Measurements from ENCODE around the gene RSBN1. TPM values are rescaled to one million over a fixed set of nuclear protein-coding genes. Genes with fewer than 3 reads are reported as not detected.
"Not testable (repeated sequence)": the region's sequence is repeated elsewhere in the genome, so short reads cannot be mapped to it uniquely, and the experiment has no call there.

The RSBN1 gene
- polyA plus RNA-seq, 1 donor = 14.1 TPM

DNA sequence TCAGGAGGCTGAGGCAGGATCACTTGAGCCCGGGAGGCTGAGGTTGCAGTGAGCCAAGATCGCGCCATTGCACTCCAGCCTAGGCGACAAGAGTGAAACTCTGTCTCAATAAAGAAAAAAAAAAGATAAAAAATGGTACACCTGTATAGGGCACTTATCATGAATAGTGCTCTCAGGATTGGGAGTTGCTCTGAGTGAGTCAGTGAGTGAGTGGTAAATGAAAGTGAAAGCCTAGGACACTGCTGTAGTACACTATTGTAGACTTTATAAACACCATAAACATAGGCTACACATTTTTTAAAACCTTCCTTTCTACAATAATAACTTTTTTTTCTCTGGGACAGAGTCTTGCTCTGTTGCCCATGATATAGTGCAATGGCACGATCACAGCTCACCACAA lies 69.8 kb downstream of the RSBN1 start:
- no peak for DNase-seq

DNA sequence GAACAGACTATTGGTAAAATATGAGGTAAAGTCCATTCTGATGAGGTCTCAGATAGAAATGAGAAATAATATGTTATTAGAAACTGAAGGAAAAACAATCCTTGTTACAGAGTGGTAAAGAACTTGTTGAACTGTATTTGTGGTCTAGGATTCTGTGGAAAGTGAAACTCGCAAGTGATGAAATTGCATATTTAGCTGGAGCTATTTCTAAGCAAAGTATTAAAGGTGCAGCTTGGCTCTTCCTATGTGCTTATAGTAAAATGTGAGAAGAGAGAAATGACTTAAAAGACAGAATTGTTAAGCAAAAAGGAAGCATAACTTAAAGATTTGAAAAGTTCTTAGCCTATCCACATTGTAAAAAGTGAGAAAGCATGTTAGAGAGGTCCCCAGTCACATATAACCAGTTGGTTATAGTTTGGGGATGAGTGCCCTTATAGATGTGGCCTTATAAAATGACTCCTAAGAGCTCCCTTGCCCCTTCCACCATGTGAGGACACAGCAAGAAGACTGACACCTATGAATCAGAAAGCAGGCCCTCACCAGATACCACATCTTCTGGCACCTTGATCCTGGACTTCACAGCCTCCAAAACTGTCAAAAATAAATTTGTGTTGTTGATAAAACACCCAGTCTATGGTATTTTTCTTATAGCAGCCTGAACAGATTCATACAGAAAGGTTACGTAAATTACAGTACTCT lies 77.8 kb downstream of the RSBN1 start:
- DNase-seq = no peak

DNA sequence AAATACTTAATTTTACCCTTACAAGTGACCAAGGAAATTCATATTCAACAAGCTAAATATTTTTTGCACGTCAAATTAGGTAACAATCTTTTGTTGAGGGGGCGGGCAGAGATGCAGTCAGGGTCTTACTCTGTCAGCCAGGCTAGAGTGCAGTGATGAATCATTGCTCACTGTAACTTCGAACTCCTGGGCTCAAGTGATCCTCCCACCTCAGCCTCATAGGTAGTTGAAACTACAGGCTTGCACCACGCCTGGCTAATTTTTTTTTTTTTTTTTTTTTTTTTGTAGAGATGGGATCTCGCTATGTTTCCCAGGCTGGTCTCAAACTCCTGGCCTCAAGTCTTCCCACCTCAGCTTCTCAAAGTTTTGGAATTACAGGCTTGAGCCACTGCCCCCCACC lies 79.5 kb downstream of the RSBN1 start:
- no peak for DNase-seq

DNA sequence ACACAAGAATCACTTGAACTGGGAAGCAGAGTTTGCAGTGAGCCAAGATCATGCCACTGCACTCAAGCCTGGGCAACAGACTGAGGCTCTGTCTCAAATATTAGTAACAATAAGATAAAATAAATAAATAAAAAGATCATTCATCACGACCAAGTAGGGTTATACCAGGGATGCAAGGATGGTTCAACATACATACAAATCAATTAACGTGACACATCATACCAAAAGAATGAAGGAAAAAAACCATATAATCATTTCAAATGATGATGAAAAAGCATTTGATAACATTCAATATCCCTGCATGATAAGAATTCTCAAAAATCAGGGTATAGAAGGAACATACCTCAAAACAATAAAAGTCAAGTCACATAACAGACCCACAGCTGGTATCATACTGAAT lies 91.3 kb downstream of the RSBN1 start:
- DNase-seq = no peak

DNA sequence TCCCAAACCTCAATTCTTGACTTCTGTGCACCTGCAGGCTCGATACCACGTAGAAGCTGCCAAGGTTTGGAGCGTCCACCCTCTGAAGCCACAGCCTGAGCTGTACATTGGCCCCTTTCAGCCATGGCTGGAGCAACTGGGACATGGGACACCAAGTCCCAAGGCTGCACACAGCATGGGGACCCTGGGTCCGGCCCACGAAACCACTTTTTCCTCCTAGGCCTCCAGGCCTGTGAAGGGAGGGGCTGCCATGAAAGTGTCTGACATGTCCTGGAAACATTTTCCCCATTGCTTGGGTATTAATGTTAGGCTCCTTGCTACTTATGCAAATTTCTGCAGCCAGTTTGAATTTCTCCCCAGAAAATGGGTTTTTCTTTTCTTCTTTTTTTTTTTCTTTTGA lies 93.7 kb downstream of the RSBN1 start:
- not testable (repeated sequence) for DNase-seq

DNA sequence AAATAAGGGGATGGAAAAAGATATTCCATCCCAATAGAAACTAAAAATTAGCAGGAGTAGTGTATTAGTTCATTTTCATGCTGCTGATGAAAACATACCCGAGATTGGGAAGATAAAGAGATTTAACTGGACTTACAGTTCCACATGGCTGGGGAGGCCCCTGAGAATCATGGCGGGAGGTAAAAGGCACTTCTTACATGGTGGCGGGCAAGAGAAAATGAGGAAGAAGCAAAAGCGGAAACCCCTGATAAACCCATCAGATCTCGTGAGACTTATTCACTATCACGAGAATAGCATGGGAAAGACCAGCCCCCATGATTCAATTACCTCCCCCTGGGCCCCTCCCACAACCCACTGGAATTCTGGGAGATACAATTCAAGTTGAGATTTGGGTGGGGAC lies 94.8 kb downstream of the RSBN1 start:
- DNase-seq = not testable (repeated sequence)

DNA sequence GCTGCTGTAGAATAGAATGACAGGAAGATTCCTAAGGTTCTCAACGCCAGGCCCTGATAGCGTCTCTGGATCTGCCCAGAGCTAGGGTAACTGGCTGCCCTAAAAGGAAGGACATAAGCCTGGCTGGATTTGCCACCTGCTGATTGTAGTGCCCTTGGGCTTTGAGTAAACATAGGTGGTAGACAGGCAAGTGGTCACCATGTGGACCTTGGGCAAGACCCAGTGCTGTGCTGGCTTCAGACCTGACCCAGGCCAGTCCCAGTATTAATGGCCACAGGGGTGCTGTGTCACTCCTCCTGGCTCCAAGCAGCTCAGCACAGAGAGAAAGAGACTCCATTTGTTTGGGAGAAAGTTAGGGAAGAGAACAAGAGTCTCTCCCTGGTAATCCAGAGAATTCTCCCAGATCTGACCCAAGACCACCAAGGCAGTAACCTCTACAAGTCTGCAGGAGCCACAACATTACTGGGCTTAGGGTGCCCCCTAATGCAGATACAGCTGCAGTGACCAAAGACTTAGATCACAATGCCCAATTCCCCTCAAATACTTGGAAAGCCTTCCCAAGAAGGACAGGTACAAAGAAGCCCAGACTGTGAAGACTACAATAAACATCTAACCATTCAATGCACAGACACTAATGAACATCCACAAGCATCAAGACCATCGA lies 97.5 kb downstream of the RSBN1 start:
- no peak for DNase-seq

Other genes starting within 250 kb of the RSBN1 start
- 15.3 TPM for gene PHTF1, start 53.0 kb downstream of the RSBN1 start, polyA plus RNA-seq (ENCODE audit: insufficient read length)
- gene PTPN22, start 59.2 kb upstream of the RSBN1 start, polyA plus RNA-seq (ENCODE audit: insufficient read length) = 0.26 TPM
- 0.66 TPM for gene BCL2L15, start 75.1 kb upstream of the RSBN1 start, polyA plus RNA-seq (ENCODE audit: insufficient read length)
- 25.8 TPM for gene AP4B1, start 92.3 kb upstream of the RSBN1 start, polyA plus RNA-seq (ENCODE audit: insufficient read length)
- 7.7 TPM for gene DCLRE1B, start 92.8 kb upstream of the RSBN1 start, polyA plus RNA-seq (ENCODE audit: insufficient read length)
- 27.3 TPM for gene HIPK1, start 116.8 kb upstream of the RSBN1 start, polyA plus RNA-seq (ENCODE audit: insufficient read length)
- gene OLFML3, start 167.0 kb upstream of the RSBN1 start, polyA plus RNA-seq (ENCODE audit: insufficient read length) = 149 TPM